Activated naive CD4-positive, alpha-beta T cell (primary cell): ENCODE measurements around the gene LEMD2.
A peak's percentile ranks its signal among the peaks of the same experiment; 100 is the strongest.

ENCODE experiments used
- DNase-seq, 4 experiments: peaks; one replicate each; lab custom pipeline; 2025; lab: John Stamatoyannopoulos, UW

Gene LEMD2

GRCh38 chr6:33774774-33775173 is 14.2 kb downstream of the LEMD2 start:
- no peak for DNase-seq

GRCh38 chr6:33772902-33773472 is 15.9 kb downstream of the LEMD2 start:
- DNase-seq: no peak

- DNase-seq: no peak
Observed at GRCh38 chr6:33772082-33772830, 16.7 kb downstream of the LEMD2 start.

GRCh38 chr6:33771146-33772081 is 17.5 kb downstream of the LEMD2 start:
- DNase-seq: peak in 3 of 4 experiments; percentile 24 to 64 (median 37)

GRCh38 chr6:33770833-33771145 is 18.1 kb downstream of the LEMD2 start:
- no peak for DNase-seq

GRCh38 chr6:33770124-33770832 is 18.7 kb downstream of the LEMD2 start:
- no peak for DNase-seq

GRCh38 chr6:33769248-33769821 is 19.6 kb downstream of the LEMD2 start:
- DNase-seq: no peak

- peak; percentile 41 to 68 (median 46) for DNase-seq
Observed at GRCh38 chr6:33768644-33769120, 20.2 kb downstream of the LEMD2 start.

GRCh38 chr6:33766921-33767907 is 21.7 kb downstream of the LEMD2 start:
- DNase-seq: no peak

GRCh38 chr6:33765368-33765767 is 23.6 kb downstream of the LEMD2 start:
- DNase-seq: no peak

GRCh38 chr6:33764036-33764435 is 24.9 kb downstream of the LEMD2 start:
- DNase-seq: no peak

GRCh38 chr6:33763483-33763882 is 25.4 kb downstream of the LEMD2 start:
- DNase-seq: no peak

- DNase-seq: no peak
Observed at GRCh38 chr6:33762713-33763112, 26.2 kb downstream of the LEMD2 start.

GRCh38 chr6:33761922-33762629 is 26.9 kb downstream of the LEMD2 start:
- DNase-seq: peak in 1 of 4 experiments; percentile 27

GRCh38 chr6:33761581-33761921 is 27.4 kb downstream of the LEMD2 start:
- DNase-seq: no peak

- no peak for DNase-seq
Observed at GRCh38 chr6:33759887-33760629, 28.9 kb downstream of the LEMD2 start.

- no peak for DNase-seq
Observed at GRCh38 chr6:33758815-33759216, 30.1 kb downstream of the LEMD2 start.

GRCh38 chr6:33757906-33758305 is 31.0 kb downstream of the LEMD2 start:
- no peak for DNase-seq

GRCh38 chr6:33757113-33757512 is 31.8 kb downstream of the LEMD2 start:
- DNase-seq: no peak
